ENCODE measurements around the gene DNLZ. TPM values are rescaled to one million over a fixed set of nuclear protein-coding genes. Genes with fewer than 3 reads are reported as not detected.

Gene DNLZ
- polyA plus RNA-seq, 1 of the 3 experiments (the other 2 are of a cell fraction), result 40.6 TPM

- H4K20me1 ChIP-seq (ENCODE audit: insufficient read depth), result no peaks in the 10 kb centered on the region
- peaks cover 0 to 50% of the 10 kb centered on the region in 2 experiments; a peak in 1 of 4 replicates for H3K4me1 ChIP-seq (ENCODE audit: control insufficient read depth in 1 of 2, insufficient read depth in 2 of 2, low read depth in 1 of 2, low read length in 1 of 2)
- no peak overlapping the region for H3K9ac ChIP-seq
- 89% methylated on average over 12 of the region's 54 CpGs for WGBS (ENCODE audit: low lambda C conversion rate)
- no peaks in the 10 kb centered on the region for H3K79me2 ChIP-seq (ENCODE audit: insufficient read depth)
- no peaks in the 10 kb centered on the region for H3K27me3 ChIP-seq (ENCODE audit: insufficient read depth)
- no peak overlapping the region for H3K4me2 ChIP-seq
- no peak overlapping the region for H3K4me3 ChIP-seq (ENCODE audit: low read depth in 2 of 2, low read length in 1 of 2)
- CTCF ChIA-PET, result interaction anchor here (0.9 to 3.3 kb wide), 3 partner anchors 11 to 45 kb away, joined by 5 to 19 read pairs (median 5); partner anchors contain the start of gene SNAPC4
- H3K9me2 ChIP-seq, result no peaks in the 10 kb centered on the region
- no peak for TF ChIP-seq GABPA (IDR thresholded peaks at IDR 0.05; ENCODE audit: low read depth)
- no peak for TF ChIP-seq SMC3 (IDR thresholded peaks at IDR 0.05; ENCODE audit: low read depth, low read length)
- no peak for TF ChIP-seq TAF1 (IDR thresholded peaks at IDR 0.05; ENCODE audit: borderline replicate concordance, low read depth, low read length)
- TF ChIP-seq SIN3A (IDR thresholded peaks at IDR 0.05; ENCODE audit: borderline replicate concordance, low read depth, low read length), result no peak
- TF ChIP-seq FOSL2 (IDR thresholded peaks at IDR 0.05; ENCODE audit: borderline replicate concordance, low read depth), result no peak
- TF ChIP-seq TEAD4 (IDR thresholded peaks at IDR 0.05; ENCODE audit: borderline replicate concordance, insufficient read depth), result no peak
- TF ChIP-seq POLR2AphosphoS5 (IDR thresholded peaks at IDR 0.05; ENCODE audit: low read depth, low read length), result no peak
- no peak for TF ChIP-seq GATA2 (CRISPR knock-in tag; IDR thresholded peaks at IDR 0.05)
- no peak for TF ChIP-seq RAD21 (IDR thresholded peaks at IDR 0.05; ENCODE audit: low read length)
- TF ChIP-seq ELF1 (IDR thresholded peaks at IDR 0.05), result no peak
- no peak for TF ChIP-seq YY1 (IDR thresholded peaks at IDR 0.05; ENCODE audit: low read depth)
- TF ChIP-seq CHD2 (IDR thresholded peaks at IDR 0.05; ENCODE audit: low read length, partially characterized antibody), result no peak
- no peak for TF ChIP-seq PBX3 (IDR thresholded peaks at IDR 0.05)
- no peak for TF ChIP-seq RCOR1 (IDR thresholded peaks at IDR 0.05; ENCODE audit: low read length)
- no peak for TF ChIP-seq JUND (IDR thresholded peaks at IDR 0.05)
- TF ChIP-seq, protein P1, sequence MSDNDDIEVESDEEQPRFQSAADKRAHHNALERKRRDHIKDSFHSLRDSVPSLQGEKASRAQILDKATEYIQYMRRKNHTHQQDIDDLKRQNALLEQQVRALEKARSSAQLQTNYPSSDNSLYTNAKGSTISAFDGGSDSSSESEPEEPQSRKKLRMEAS (IDR thresholded peaks at IDR 0.05; ENCODE audit: low read depth), result no peak
- no peak for TF ChIP-seq FOXJ3 (CRISPR knock-in tag; IDR thresholded peaks at IDR 0.05)
- TF ChIP-seq RFX5 (IDR thresholded peaks at IDR 0.05; ENCODE audit: low read length), result no peak
- TF ChIP-seq, protein P2, sequence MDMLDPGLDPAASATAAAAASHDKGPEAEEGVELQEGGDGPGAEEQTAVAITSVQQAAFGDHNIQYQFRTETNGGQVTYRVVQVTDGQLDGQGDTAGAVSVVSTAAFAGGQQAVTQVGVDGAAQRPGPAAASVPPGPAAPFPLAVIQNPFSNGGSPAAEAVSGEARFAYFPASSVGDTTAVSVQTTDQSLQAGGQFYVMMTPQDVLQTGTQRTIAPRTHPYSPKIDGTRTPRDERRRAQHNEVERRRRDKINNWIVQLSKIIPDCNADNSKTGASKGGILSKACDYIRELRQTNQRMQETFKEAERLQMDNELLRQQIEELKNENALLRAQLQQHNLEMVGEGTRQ (IDR thresholded peaks at IDR 0.05; ENCODE audit: borderline replicate concordance, low read depth, low read length), result no peak
- no peak for TF ChIP-seq NFIC (IDR thresholded peaks at IDR 0.05; ENCODE audit: borderline replicate concordance)
- POLR2A ChIA-PET, result interaction anchor here (2.1 kb wide), 1 partner anchor 8 kb away, joined by 8 read pairs; the partner anchor contains the start of gene DNLZ
- H2AFZ ChIP-seq (ENCODE audit: low read depth), result no peak overlapping the region
- H3K36me3 ChIP-seq (replicated peaks in 1 of 2; ENCODE audit: control insufficient read depth in 1 of 2, insufficient read depth in 2 of 2, low read length in 1 of 2), result peaks cover 0 to 22% of the 10 kb centered on the region in 2 experiments
- no peaks in the 10 kb centered on the region for H3K9me3 ChIP-seq
- DNase-seq, result no peak
- no peak overlapping the region; a peak in 1 of 4 replicates for H3K27ac ChIP-seq (ENCODE audit: low read depth in 2 of 2, low read length in 1 of 2)
- H3F3A ChIP-seq (replicated peaks; ENCODE audit: insufficient read depth), result no peaks in the 10 kb centered on the region
These were observed 7.7 kb downstream of the DNLZ start for GRCh38 chr9:136355616-136356557.

Data from SK-N-SH (cell line).